IMR-90 (cell line): ENCODE results near the gene TCEAL3.
"Not testable (repeated sequence)": the region's sequence is repeated elsewhere in the genome, so short reads cannot be mapped to it uniquely, and the experiment has no call there.

Experiments used
- CEBPB ChIP-seq: IDR thresholded peaks from 2 replicates; pipeline ENCODE4 v1.6.1; 2012; ENCODE audit warnings: low read depth, low read length, improper control_type of control experiment
- CHD1 ChIP-seq: IDR thresholded peaks from 2 replicates; pipeline ENCODE4 v1.6.1; 2012; ENCODE audit warnings: low read depth, low read length, improper control_type of control experiment
- CTCF ChIP-seq: conservative IDR thresholded peaks from 2 replicates; pipeline ENCODE4 v1.5.1; 2012; ENCODE audit warnings: mild to moderate bottlenecking, low read depth, low read length, improper control_type of control experiment
- POLR2A ChIP-seq: IDR thresholded peaks from 2 replicates; pipeline ENCODE4 v1.6.1; 2012; ENCODE audit warnings: mild to moderate bottlenecking, low read depth, low read length
- RAD21 ChIP-seq: IDR thresholded peaks from 2 replicates; pipeline ENCODE4 v1.6.1; 2012; ENCODE audit warnings: low read length, improper control_type of control experiment
- RFX5 ChIP-seq: IDR thresholded peaks from 2 replicates; pipeline ENCODE4 v1.8.0; 2012; ENCODE audit warnings: low read depth, mild to moderate bottlenecking, low read length, moderate library complexity
- SMC3 ChIP-seq: fragments of 150-350 bp; IDR thresholded peaks from 2 replicates; pipeline ENCODE4 v1.6.1; 2016; ENCODE audit warnings: low read depth, mild to moderate bottlenecking, antibody characterized with exemption, low read length, moderate library complexity

- not testable (repeated sequence) for TF ChIP-seq CEBPB, CTCF, POLR2A, RAD21, SMC3, RFX5, CHD1
These were observed 49.3 kb downstream of the TCEAL3 start for GRCh38 chrX:103657066-103657465.
